Chondrocyte (in vitro differentiated cells): ENCODE data around the gene CFAP161. TPM values are rescaled to one million over a fixed set of nuclear protein-coding genes. Genes with fewer than 3 reads are reported as not detected.

Experiments
- DNase-seq: peaks from one replicate; pipeline ENCODE4 v3.0.0; 2021; ENCODE audit warnings: mixed read lengths, low spot score
- H3K27ac Mint-ChIP-seq: one replicate; pipeline ENCODE4 v1.8.0; 2021; ENCODE audit warnings: mild to moderate bottlenecking, moderate library complexity, mixed read lengths; ENCODE audit not compliant: unreplicated experiment
- H3K27me3 Mint-ChIP-seq: 2 replicates; pipeline ENCODE4 v1.8.0; 2021; ENCODE audit warnings: low read depth, mixed read lengths
- H3K36me3 Mint-ChIP-seq: 2 replicates; pipeline ENCODE4 v1.8.0; 2021; ENCODE audit warnings: low read depth, mixed read lengths
- H3K4me1 Mint-ChIP-seq: 2 replicates; pipeline ENCODE4 v1.8.0; 2021; ENCODE audit warnings: low read depth, mild to moderate bottlenecking, mixed read lengths
- H3K4me3 Mint-ChIP-seq: one replicate; pipeline ENCODE4 v1.8.0; 2021; ENCODE audit warnings: mild to moderate bottlenecking, moderate library complexity, mixed read lengths; ENCODE audit not compliant: unreplicated experiment
- H3K9me3 Mint-ChIP-seq: 2 replicates; pipeline ENCODE4 v1.8.0; 2021; ENCODE audit warnings: low read depth, mixed read lengths
- CTCF ChIP-seq: fragments of 200-600 bp; sonication (generic); IDR thresholded peaks from 2 replicates; pipeline ENCODE4 v1.5.0; 2021; ENCODE audit warnings: antibody characterized with exemption, mild to moderate bottlenecking, moderate library complexity
- total RNA-seq: library from RNA; stranded (reverse); gene quantifications from 3 replicates; pipeline ENCODE4 v1.2.1, GENCODE V29; 2021

The CFAP161 gene
- total RNA-seq, 1 donor from 2014 or later, result not detected

GRCh38 chr15:81176291-81176893, 42.3 kb downstream of the CFAP161 start:
- H3K4me1 Mint-ChIP-seq, result peaks cover 20% of the 10 kb centered on the region
- H3K36me3 Mint-ChIP-seq, result no peaks in the 10 kb centered on the region
- no peaks in the 10 kb centered on the region for H3K9me3 Mint-ChIP-seq
- H3K27ac Mint-ChIP-seq, result no peak overlapping the region
- peaks cover 17% of the 10 kb centered on the region for H3K27me3 Mint-ChIP-seq
- DNase-seq, result no peak
- TF ChIP-seq CTCF, result no peak
- no peak overlapping the region for H3K4me3 Mint-ChIP-seq

GRCh38 chr15:81178365-81178764, 44.3 kb downstream of the CFAP161 start:
- Mint-ChIP-seq H3K27ac (no peak overlapping the region), H3K9me3 (no peaks in the 10 kb centered on the region), H3K4me3 (no peak overlapping the region), H3K4me1 (peaks cover 28% of the 10 kb centered on the region), H3K27me3 (peaks cover 12% of the 10 kb centered on the region), H3K36me3 (no peaks in the 10 kb centered on the region)
- TF ChIP-seq CTCF, result no peak
- DNase-seq, result no peak

GRCh38 chr15:81181220-81181619, 47.1 kb downstream of the CFAP161 start:
- no peaks in the 10 kb centered on the region for H3K9me3 Mint-ChIP-seq
- H3K4me1 Mint-ChIP-seq, result peaks cover 35% of the 10 kb centered on the region
- TF ChIP-seq CTCF, result no peak
- H3K27me3 Mint-ChIP-seq, result peaks cover 14% of the 10 kb centered on the region
- peak overlapping the region; percentile 23 for H3K27ac Mint-ChIP-seq
- H3K4me3 Mint-ChIP-seq, result no peak overlapping the region
- H3K36me3 Mint-ChIP-seq, result no peaks in the 10 kb centered on the region
- DNase-seq, result no peak

- Mint-ChIP-seq H3K27me3 (peaks cover 14% of the 10 kb centered on the region), H3K4me3 (peak overlapping the region; percentile 65), H3K36me3 (no peaks in the 10 kb centered on the region), H3K9me3 (no peaks in the 10 kb centered on the region), H3K27ac (peak overlapping the region; percentile 76), H3K4me1 (peaks cover 35% of the 10 kb centered on the region)
- DNase-seq, result no peak
- no peak for TF ChIP-seq CTCF
Observed at GRCh38 chr15:81182031-81182755, 48.1 kb downstream of the CFAP161 start.

GRCh38 chr15:81182756-81183438, 48.8 kb downstream of the CFAP161 start:
- H3K36me3 Mint-ChIP-seq, result no peaks in the 10 kb centered on the region
- H3K27ac Mint-ChIP-seq, result peak overlapping the region; percentile 76
- H3K4me1 Mint-ChIP-seq, result peaks cover 30% of the 10 kb centered on the region
- peaks cover 14% of the 10 kb centered on the region for H3K27me3 Mint-ChIP-seq
- peak; percentile 38 for TF ChIP-seq CTCF
- no peaks in the 10 kb centered on the region for H3K9me3 Mint-ChIP-seq
- DNase-seq, result no peak
- peak overlapping the region; percentile 65 for H3K4me3 Mint-ChIP-seq
